DMS153 treated with DMSO at 0.1 percent for 48 hours (cell line): ENCODE data around the gene PIK3C3.
A peak's percentile ranks its signal among the peaks of the same experiment; 100 is the strongest.

Experiments
- DNase-seq: peaks from one replicate; lab custom pipeline; 2025; ENCODE audit not compliant: unreplicated experiment; lab: John Stamatoyannopoulos, UW

The PIK3C3 gene

DNA sequence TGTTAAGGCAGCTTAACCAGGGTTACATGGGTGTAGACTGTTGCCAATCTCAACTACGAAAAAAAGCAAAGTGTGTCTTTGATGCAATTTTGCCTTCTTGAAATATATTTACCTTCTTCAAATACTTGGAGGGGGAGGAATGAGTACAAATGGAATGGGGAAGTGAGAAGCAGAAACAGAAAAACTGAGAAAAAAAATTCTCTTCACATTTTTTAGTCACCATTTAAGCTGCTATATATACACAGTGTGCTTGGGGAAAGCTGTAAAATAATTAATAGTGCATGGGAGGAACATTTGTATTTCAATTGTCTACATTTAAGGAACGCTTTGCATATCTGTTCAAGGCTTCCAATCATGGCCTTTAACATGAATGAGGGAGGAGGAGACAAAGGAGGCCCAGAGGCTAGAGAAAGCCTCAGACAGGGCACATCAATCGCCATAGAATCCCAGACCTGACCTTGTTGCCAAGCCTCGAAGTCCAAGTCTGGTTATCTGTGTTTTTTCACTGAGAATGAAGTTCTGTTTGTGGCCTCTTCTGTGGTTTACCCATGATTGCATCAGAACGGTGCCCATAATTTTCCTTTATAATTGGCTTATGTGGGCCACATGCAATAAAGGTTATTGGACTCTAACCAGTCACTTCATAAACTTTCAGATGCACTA, 158.6 kb downstream of the PIK3C3 start:
- DNase-seq, result no peak

DNA sequence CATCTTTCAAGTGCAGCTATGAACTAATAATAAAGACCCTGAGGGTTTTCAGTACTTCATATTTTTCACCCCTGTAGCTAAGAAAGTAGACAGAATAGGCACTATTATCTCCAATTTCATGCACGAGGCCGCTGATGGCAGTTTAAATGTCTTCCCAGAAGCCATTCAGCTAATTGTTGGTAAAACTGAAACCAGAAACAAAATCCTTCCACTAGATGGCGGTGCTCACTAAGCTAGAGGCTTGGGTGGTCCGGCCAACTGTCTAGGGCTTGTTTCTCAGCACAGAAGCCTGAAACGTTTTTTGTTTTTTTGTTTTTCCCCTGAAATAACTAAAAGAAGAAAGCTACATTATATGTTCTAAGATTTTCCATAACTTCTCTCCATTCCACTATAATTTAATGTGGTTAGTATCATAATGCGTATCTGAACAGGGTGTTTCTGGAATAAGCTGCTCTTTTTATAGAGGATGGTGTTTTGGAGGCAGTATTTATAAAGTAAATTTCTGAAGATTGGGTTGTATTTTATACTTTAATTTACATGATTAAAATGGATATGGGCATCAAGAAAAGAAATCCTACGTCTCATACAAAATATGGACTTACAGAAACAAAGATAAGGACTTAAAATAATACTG, 159.4 kb downstream of the PIK3C3 start:
- peak; percentile 72 for DNase-seq

- DNase-seq, result no peak
Observed at GRCh38 chr18:42126586-42126985, 171.6 kb downstream of the PIK3C3 start.

GRCh38 chr18:42131066-42131929, 176.3 kb downstream of the PIK3C3 start:
- peak; percentile 54 for DNase-seq

DNA sequence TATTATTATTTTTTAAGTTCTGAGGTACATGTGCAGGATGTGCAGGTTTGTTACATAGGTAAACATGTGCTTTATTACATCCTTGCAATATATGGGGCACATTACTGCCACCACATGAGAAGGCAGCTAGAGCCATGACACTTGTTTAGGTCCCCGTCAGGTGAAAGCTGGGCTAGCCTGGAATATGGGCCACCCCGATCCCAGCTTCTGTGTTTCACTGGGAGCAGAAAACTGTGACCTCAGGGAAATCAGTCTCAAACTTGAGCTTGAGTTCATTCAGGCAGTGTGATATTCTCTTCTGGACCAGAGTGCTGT, 176.9 kb downstream of the PIK3C3 start:
- DNase-seq, result no peak
